Middle frontal gyrus (tissue), 1 donor: ENCODE measurements around the gene RAB7B.
"Not testable (repeated sequence)": the region's sequence is repeated elsewhere in the genome, so short reads cannot be mapped to it uniquely, and the experiment has no call there.

Experiments used
- DNase-seq: peaks from one replicate; pipeline ENCODE4 v3.0.0-alpha.2; 2015; ENCODE audit warnings: low spot score; ENCODE audit errors: extremely low spot score

RAB7B gene

GRCh38 chr1:205998457-205999241 is 4.5 kb downstream of the RAB7B start:
- DNase-seq = no peak

- not testable (repeated sequence) for DNase-seq
Observed at GRCh38 chr1:205996641-205997040, 6.6 kb downstream of the RAB7B start.

- DNase-seq = peak; percentile 77
Observed at GRCh38 chr1:205994346-205994745, 8.8 kb downstream of the RAB7B start.

DNA sequence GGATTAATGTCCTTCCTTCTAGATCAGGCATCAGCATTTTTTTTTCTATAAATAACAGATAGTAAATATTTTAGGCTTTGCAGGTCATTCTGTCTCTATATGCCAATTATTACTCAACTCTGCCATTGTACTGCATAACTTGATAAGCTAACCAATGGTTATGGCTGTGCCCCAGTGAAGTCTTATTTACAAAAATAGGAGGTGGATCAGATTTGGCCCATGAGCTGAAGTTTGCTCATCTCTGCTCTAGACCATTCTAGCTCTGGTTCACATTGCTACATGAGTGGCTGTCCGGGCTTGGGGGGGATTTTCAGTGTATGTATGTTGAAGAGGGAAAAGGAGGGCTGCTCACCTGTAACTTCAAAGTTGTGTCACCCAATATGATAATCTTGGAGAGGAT is 10.1 kb downstream of the RAB7B start:
- DNase-seq = no peak

- DNase-seq = no peak
Observed at GRCh38 chr1:205992218-205992882, 10.8 kb downstream of the RAB7B start.

DNA sequence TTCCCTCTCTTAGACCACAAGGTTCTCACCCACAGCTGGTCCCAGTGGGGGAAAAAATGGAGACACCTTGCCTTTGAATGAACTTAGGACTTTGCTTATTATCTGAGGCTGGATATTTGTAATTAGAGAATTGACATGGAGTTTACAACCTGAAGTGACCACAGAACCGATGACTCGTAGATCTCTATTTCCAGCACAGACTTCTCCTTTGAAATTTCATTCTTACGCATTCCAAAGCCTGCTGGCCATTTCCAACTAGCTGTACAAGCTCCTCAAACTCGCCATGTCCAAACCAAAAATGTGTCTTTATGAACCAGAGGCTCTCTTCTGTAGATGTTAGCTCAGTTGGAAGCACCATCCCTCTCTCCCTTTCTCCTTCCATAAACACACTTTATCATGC is 12.0 kb downstream of the RAB7B start:
- DNase-seq = no peak

GRCh38 chr1:205990226-205990625 is 13.0 kb downstream of the RAB7B start:
- no peak for DNase-seq

DNA sequence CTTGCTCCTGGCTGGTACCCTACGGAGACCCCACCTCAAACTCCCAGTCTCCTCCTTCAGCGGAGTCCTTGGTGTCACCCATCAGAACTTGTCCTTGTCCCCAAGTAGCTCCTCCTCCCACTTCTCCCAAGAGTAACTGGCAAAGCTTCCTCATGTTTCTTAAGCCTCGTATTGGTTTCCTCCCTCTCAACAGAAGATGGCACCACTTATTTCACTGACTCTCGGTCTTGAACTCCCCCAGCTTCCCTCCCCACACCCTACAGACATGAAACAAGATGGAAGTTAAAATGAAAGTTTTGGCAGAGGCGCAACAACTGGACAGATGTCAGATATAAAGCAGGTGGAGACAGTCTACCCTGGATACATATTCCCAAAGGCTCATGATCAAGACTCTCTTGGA is 13.4 kb downstream of the RAB7B start:
- DNase-seq = no peak

GRCh38 chr1:205988585-205988995 is 14.6 kb downstream of the RAB7B start:
- no peak for DNase-seq

DNA sequence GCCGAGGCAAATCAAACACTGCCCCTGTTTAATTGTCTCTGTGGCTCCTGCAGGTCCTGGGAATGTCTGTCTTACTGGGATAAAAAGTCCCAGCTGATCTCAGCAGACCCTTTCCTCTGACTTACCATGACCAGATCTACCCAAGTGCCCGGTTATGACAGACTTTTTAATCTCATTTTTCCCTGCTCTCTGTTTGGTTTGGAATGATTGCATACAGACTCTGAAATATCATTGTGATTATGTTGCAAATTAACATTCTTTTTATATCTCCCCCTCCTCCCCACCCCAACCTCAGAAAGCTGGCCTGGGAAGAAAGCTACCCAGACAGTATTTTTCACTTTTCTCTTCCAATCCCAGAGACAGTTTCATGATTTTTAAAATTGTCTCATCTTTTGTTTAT is 16.3 kb downstream of the RAB7B start:
- DNase-seq = no peak

- DNase-seq = no peak
Observed at GRCh38 chr1:205986292-205986691, 16.9 kb downstream of the RAB7B start.

DNA sequence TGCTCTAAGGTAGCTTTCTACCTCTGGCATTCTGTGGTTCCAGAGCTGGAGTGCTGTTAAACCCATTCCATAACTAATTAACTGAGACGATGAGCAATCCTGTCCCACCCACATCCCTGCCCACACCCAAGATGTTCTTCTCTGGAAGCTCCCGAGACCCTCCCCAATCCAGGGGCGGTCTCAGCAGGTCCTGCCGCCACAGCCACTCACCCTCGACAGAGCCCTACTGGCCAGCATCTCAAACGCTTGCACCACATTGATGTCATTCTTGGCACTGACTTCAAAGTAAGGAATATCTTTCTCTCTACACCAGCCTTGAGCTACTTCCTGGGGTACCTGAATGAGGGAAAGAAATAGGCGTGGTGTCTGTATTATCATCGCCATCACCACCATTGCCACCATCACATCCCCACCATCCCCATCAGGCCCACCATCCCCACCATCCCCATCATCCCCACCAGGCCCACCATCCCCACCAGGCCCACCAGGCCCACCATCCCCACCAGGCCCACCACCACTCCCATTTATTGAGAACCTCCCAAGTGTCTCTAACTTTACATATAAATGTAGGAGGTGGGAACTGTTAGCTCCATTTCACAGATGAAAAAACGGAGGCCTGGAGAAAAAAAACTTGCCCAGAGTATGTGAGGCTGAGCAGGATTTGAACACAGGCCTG is 17.7 kb downstream of the RAB7B start:
- no peak for DNase-seq

DNA sequence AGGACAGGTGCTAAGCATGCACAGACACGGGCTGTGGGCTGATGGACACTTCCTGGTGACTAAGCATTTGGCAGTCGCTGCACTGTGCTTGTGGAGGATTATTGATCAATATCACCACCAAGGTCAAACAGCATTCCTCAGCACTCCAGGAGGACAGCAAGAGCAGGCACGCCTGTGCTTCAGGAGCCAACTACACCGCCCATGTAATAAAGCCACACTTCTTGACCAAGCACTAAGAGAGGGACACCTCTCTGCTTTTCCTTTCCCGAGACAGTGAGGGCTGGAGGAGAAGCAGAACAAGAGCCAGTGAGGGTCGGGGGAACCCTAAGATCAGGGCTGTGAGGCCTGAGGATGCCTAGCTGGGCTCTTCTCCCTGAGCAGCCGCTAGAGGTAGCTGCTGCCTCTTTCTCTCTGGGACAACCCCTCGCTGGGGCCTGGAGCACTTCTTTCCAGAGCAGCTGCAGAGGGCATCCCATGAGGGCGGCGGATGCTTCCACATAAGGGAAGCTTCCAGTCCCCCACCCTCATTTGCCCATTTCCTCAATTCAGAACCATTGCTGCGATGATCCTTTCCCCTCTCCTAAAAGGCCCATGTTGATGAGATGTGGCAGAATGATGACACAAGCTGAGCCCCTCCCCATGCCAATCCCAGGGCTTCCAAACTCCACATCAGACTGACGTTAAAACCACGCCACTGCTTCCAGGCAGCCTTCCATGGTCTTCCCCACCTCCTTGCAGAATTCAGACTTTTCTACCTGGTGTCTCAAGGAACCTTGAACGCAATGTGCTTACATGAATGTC is 19.1 kb downstream of the RAB7B start:
- peak; percentile 46 for DNase-seq

- DNase-seq = no peak
Observed at GRCh38 chr1:205981257-205981656, 21.9 kb downstream of the RAB7B start.

- DNase-seq = no peak
Observed at GRCh38 chr1:205980237-205980870, 22.8 kb downstream of the RAB7B start.

DNA sequence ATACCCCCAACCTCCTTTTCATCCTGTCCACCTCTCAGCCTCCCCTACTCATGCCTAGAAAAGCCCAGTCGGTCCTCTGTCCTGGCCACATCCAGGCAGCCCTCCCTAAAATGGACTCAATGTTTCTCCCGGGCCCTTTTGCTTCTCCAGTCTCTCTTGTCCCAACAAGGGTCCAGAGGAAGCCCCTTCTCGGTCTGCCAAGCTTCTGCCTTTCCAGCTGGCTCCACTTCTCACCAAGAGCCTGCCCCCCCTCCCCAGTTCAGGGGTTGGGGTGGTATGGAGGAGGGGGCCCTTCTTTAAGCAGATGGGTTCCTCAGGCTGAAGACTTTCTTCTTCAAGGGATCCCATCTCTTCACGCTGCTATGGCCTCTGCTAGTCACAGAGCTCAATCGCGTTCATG is 23.9 kb downstream of the RAB7B start:
- DNase-seq = no peak

DNA sequence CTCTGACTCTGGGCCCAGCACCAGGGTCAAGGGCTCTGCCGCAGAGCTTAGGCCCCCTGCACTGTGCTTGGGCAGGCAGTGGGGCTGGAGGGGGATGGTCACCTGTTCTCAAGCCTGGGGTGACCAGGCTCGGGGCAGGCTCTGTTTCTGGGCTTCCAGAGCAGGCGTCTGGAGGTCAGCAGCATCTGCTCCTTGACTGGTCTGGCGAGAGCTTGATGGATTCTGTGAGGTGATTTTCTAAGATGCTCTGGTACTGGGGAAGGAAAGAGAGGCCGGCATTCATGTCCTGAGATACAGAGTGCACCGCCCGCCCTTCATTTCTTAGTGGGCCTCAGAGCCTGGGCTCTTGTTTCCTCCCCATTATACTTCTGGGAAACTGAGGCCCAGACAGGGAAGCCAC is 24.5 kb downstream of the RAB7B start:
- DNase-seq = no peak

- DNase-seq = peak; percentile 73
Observed at GRCh38 chr1:205977402-205978014, 25.7 kb downstream of the RAB7B start.

- no peak for DNase-seq
Observed at GRCh38 chr1:205976708-205977401, 26.3 kb downstream of the RAB7B start.

DNA sequence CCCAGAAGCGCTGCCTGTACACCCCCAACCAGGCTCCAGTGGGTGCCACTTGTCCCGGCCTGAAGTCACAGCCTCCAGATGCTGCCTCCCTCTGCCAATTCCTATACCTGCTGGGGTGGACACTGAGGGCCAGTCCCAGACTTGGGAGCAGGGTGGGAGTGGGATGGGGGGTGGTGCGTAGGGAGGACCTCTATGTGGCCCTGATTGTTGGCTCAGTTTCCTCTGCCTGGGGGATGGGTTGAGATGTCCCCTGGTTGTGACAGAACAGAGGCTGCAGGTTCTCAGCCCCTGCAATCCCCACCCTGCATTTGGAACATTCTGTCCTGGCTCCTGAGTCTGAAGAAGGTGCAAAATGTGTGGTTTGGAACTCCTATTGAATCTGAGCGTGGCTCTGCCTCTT is 27.2 kb downstream of the RAB7B start:
- DNase-seq = no peak
